Skeletal muscle tissue (tissue), 4 donors: ENCODE measurements around the gene VAV3. TPM values are rescaled to one million over a fixed set of nuclear protein-coding genes. Genes with fewer than 3 reads are reported as not detected.

Source experiments
- H3K27ac ChIP-seq: one replicate; pipeline ENCODE4 v1.7.0; 2013; ENCODE audit warnings: mild to moderate bottlenecking, low read depth, low read length, inconsistent platforms
- H3K27me3 ChIP-seq, 3 donors: one replicate each; pipeline ENCODE4 v1.7.0; 2013; ENCODE audit warnings: low read length in 3 of 3; ENCODE audit not compliant: control insufficient read depth in 3 of 3, insufficient read depth in 3 of 3
- H3K36me3 ChIP-seq, 3 donors: one replicate each; pipeline ENCODE4 v1.7.0; 2013; ENCODE audit warnings: low read length in 3 of 3; ENCODE audit not compliant: control insufficient read depth in 3 of 3, insufficient read depth in 3 of 3
- H3K4me1 ChIP-seq, 3 donors: one replicate each; pipeline ENCODE4 v1.7.0; 2013; ENCODE audit warnings: low read length in 3 of 3, mild to moderate bottlenecking in 3 of 3; ENCODE audit not compliant: control insufficient read depth in 3 of 3, insufficient read depth in 3 of 3
- H3K4me3 ChIP-seq, 3 donors: one replicate each; pipeline ENCODE4 v1.7.0; 2013; ENCODE audit warnings: low read length in 3 of 3
- H3K9ac ChIP-seq, 3 donors: one replicate each; pipeline ENCODE4 v1.7.0; 2013; ENCODE audit warnings: low read length in 3 of 3, mild to moderate bottlenecking in 3 of 3, moderate library complexity in 2 of 3, low read depth in 1 of 3
- H3K9me3 ChIP-seq, 3 donors: one replicate each; pipeline ENCODE4 v1.7.0; 2013; ENCODE audit warnings: low read length in 3 of 3; ENCODE audit not compliant: control insufficient read depth in 3 of 3
- total RNA-seq: library from RNA; depleted of rRNA; stranded (reverse); fragments of >200 nt; gene quantifications from one replicate; pipeline ENCODE4 v1.2.3, GENCODE V29; 2014
- donor health status: Osteomylitis.

VAV3 gene
- total RNA-seq, 1 donor from 2014 or later = 11.0 TPM

GRCh38 chr1:107673006-107673405, 292.0 kb downstream of the VAV3 start:
- Histone ChIP-seq H3K4me1 (no peaks in the 10 kb centered on the region), H3K36me3 (no peaks in the 10 kb centered on the region), H3K27ac (no peak overlapping the region), H3K4me3 (no peak overlapping the region), H3K9me3 (peaks cover 0 to 8% (median 0%) of the 10 kb centered on the region in 3 donors), H3K9ac (no peak overlapping the region), H3K27me3 (no peaks in the 10 kb centered on the region)

DNA sequence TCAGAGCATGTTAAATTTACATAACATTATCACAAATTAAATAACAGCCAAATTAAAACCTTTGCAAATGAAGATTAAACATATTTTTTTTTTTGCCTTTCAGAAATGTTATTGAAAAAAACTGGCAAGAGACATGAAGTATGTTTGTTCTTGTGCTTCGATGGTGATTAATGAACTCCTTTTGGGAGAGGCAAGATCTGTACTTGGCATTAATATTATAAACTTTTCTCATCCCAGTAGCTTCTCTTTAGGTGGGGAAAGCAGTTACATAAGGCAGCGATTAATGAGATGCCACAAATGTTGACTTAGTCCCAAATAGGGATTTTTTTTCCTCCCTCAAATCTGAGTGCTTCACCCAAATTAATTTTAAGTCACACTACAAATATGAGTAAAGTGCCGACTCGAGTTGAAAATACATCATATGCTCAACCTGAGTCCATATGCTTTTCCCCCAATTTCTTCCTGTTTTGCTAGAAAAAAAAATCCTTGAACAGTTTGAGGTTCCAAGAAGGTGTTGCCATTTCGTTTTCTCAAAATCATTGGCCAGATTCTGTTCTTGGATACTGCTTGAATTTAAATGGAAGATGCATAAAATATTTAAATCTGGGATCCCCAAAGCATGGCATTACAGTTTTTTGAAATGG, 294.5 kb downstream of the VAV3 start:
- Histone ChIP-seq H3K9ac (no peak overlapping the region), H3K4me1 (no peaks in the 10 kb centered on the region), H3K9me3 (peaks cover 0 to 8% (median 0%) of the 10 kb centered on the region in 3 donors), H3K27me3 (no peaks in the 10 kb centered on the region), H3K36me3 (no peaks in the 10 kb centered on the region), H3K4me3 (no peak overlapping the region), H3K27ac (no peak overlapping the region)

- Histone ChIP-seq H3K36me3 (no peaks in the 10 kb centered on the region), H3K4me1 (no peaks in the 10 kb centered on the region), H3K4me3 (no peak overlapping the region), H3K9me3 (peaks cover 0 to 8% (median 0%) of the 10 kb centered on the region in 3 donors), H3K27ac (no peak overlapping the region), H3K9ac (no peak overlapping the region), H3K27me3 (no peaks in the 10 kb centered on the region)
These were observed 295.0 kb downstream of the VAV3 start for GRCh38 chr1:107669996-107670395.

DNA sequence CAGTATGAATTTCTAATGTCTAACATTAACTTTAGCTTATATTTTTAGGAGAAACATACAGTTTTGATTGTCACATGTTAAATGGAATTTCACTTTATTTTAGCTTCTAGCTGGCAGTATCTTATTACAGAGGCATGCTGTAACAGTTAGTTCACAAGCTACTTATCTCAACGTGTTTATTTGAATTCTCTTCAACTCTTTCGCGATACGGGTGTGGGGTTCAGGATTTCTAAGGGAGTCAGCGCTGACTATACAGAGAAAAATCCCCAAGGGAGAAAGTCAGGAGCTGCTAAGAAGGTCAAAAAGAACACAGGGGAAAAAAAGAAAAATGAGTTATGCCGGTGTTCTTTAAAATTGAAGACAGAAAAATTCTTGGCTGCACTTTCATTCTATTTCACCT, 296.2 kb downstream of the VAV3 start:
- no peak overlapping the region for H3K4me3 ChIP-seq
- H3K9ac ChIP-seq = no peak overlapping the region
- no peak overlapping the region for H3K27ac ChIP-seq
- H3K9me3 ChIP-seq = peaks cover 0 to 3% (median 0%) of the 10 kb centered on the region in 3 donors
- H3K27me3 ChIP-seq = no peaks in the 10 kb centered on the region
- H3K36me3 ChIP-seq = no peaks in the 10 kb centered on the region
- no peaks in the 10 kb centered on the region for H3K4me1 ChIP-seq

DNA sequence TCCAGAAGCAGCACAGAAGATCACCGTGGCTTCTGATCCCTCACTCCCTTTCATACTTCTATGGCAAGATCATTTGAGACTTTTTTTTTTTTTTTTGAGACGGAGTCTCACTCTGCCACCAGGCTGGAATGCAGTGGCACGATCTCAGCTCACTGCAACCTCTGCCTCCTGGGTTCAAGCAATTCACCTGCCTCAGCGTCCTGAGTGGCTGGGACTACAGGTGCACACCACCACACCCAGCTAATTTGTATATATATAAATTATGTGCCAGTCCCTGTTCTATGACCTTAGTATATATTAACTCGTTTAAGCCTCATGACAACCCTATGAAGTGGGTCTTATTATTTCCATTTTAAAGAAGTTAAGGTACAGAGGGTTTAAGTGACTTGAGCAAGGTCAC, 298.5 kb downstream of the VAV3 start:
- H3K9ac ChIP-seq = no peak overlapping the region
- H3K27me3 ChIP-seq = no peaks in the 10 kb centered on the region
- no peaks in the 10 kb centered on the region for H3K4me1 ChIP-seq
- H3K36me3 ChIP-seq = no peaks in the 10 kb centered on the region
- no peak overlapping the region for H3K4me3 ChIP-seq
- no peaks in the 10 kb centered on the region for H3K9me3 ChIP-seq
- H3K27ac ChIP-seq = no peak overlapping the region

GRCh38 chr1:107664982-107665925, 299.7 kb downstream of the VAV3 start:
- Histone ChIP-seq H3K9me3 (no peaks in the 10 kb centered on the region), H3K4me1 (no peaks in the 10 kb centered on the region), H3K36me3 (no peaks in the 10 kb centered on the region), H3K9ac (no peak overlapping the region), H3K27me3 (no peaks in the 10 kb centered on the region), H3K27ac (no peak overlapping the region), H3K4me3 (no peak overlapping the region)

GRCh38 chr1:107662971-107663370, 302.0 kb downstream of the VAV3 start:
- Histone ChIP-seq H3K36me3 (no peaks in the 10 kb centered on the region), H3K9me3 (no peaks in the 10 kb centered on the region), H3K9ac (no peak overlapping the region), H3K27me3 (no peaks in the 10 kb centered on the region), H3K27ac (no peak overlapping the region), H3K4me1 (no peaks in the 10 kb centered on the region), H3K4me3 (no peak overlapping the region)

- no peak overlapping the region for H3K9ac ChIP-seq
- H3K4me1 ChIP-seq = no peaks in the 10 kb centered on the region
- no peak overlapping the region for H3K4me3 ChIP-seq
- H3K27ac ChIP-seq = no peak overlapping the region
- no peaks in the 10 kb centered on the region for H3K27me3 ChIP-seq
- H3K36me3 ChIP-seq = no peaks in the 10 kb centered on the region
- H3K9me3 ChIP-seq = no peaks in the 10 kb centered on the region
These were observed 303.8 kb downstream of the VAV3 start for GRCh38 chr1:107661158-107661557.

DNA sequence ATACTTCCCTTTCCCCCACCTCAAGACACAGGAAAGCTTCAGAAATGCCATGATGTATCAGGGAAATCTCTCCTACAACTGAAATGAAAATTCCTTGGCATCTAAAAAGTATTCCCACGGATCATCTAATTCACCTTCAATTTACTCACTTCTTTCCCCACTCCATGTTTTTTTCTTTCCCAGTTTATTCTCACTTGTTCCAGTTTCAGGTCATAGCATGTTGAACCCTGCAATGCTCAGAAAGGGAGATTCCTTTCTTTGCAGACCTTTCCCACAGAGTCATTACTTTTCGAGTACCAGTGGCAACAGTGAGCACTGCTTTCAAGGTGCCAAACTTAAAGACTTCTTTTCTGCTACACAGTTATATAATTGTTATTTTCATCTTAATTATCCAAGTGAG, 305.0 kb downstream of the VAV3 start:
- no peaks in the 10 kb centered on the region for H3K27me3 ChIP-seq
- no peaks in the 10 kb centered on the region for H3K4me1 ChIP-seq
- H3K9me3 ChIP-seq = no peaks in the 10 kb centered on the region
- no peak overlapping the region for H3K4me3 ChIP-seq
- no peaks in the 10 kb centered on the region for H3K36me3 ChIP-seq
- H3K9ac ChIP-seq = no peak overlapping the region
- H3K27ac ChIP-seq = no peak overlapping the region

GRCh38 chr1:107657356-107657755, 307.6 kb downstream of the VAV3 start:
- Histone ChIP-seq H3K27me3 (no peaks in the 10 kb centered on the region), H3K27ac (no peak overlapping the region), H3K9me3 (no peaks in the 10 kb centered on the region), H3K4me1 (no peaks in the 10 kb centered on the region), H3K36me3 (no peaks in the 10 kb centered on the region), H3K9ac (no peak overlapping the region), H3K4me3 (no peak overlapping the region)
